GM18499 (cell line): ENCODE measurements around the gene C14orf132.

Source experiments
- ATAC-seq: cut with Tn5 transposase; IDR thresholded peaks from one replicate; pipeline ENCODE4 v1.9.1; 2021; ENCODE audit warnings: moderate number of reproducible peaks; ENCODE audit not compliant: insufficient read depth, unreplicated experiment

C14orf132 gene

DNA sequence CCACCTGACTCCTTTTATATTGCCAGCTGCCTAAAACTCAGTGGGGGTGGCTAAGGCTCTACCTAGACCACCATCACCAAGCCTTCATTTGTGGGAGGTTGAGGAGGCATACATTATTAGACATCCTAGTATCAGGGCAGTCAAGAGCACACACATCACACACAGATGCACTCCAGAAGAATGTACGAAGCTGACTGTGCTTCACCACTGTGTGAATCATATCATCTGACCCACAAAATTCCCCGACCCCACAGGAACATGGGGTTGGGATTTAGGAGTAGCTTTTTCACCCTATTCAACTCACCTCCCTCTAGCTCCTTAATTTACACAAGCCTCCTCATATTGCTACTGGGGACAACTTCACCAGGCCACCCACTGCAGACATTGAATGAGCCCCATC is 100.7 kb downstream of the C14orf132 start:
- ATAC-seq, result no peak

- ATAC-seq, result no peak
These were observed 101.8 kb downstream of the C14orf132 start for GRCh38 chr14:96140952-96141351.
